Muscle layer of colon (tissue), 2 donors: ENCODE results near the gene EMILIN3.

ENCODE experiments used
- H3K27ac ChIP-seq: one replicate; pipeline ENCODE4 v1.7.0; 2013; ENCODE audit warnings: low read depth, mild to moderate bottlenecking, low read length, moderate library complexity
- H3K27me3 ChIP-seq, 2 donors: one replicate each; pipeline ENCODE4 v1.7.0; 2013; ENCODE audit warnings: low read length in 2 of 2, mild to moderate bottlenecking in 2 of 2; ENCODE audit not compliant: insufficient read depth in 2 of 2, control insufficient read depth in 1 of 2
- H3K36me3 ChIP-seq: one replicate; pipeline ENCODE4 v1.7.0; 2013; ENCODE audit warnings: mild to moderate bottlenecking, low read length; ENCODE audit not compliant: insufficient read depth
- H3K4me1 ChIP-seq: one replicate; pipeline ENCODE4 v1.7.0; 2013; ENCODE audit warnings: mild to moderate bottlenecking, low read length; ENCODE audit not compliant: insufficient read depth
- H3K4me3 ChIP-seq, 2 donors: one replicate each; pipeline ENCODE4 v1.7.0; 2013; ENCODE audit warnings: low read length in 2 of 2, low read depth in 1 of 2, mild to moderate bottlenecking in 1 of 2, moderate library complexity in 1 of 2
- H3K9ac ChIP-seq: one replicate; pipeline ENCODE4 v1.7.0; 2013; ENCODE audit warnings: low read length
- H3K9me3 ChIP-seq: one replicate; pipeline ENCODE4 v1.7.0; 2013; ENCODE audit warnings: mild to moderate bottlenecking, low read length
- donor health status: abdominal sarcoma.
- donor health status: Adenocarcinoma of cecum.

EMILIN3 gene

GRCh38 chr20:41336711-41337492 is 29.7 kb downstream of the EMILIN3 start:
- Histone ChIP-seq H3K27ac (no peak overlapping the region), H3K9me3 (no peaks in the 10 kb centered on the region), H3K9ac (no peak overlapping the region), H3K27me3 (no peaks in the 10 kb centered on the region), H3K4me3 (no peak overlapping the region), H3K4me1 (peaks cover 11% of the 10 kb centered on the region), H3K36me3 (no peaks in the 10 kb centered on the region)

DNA sequence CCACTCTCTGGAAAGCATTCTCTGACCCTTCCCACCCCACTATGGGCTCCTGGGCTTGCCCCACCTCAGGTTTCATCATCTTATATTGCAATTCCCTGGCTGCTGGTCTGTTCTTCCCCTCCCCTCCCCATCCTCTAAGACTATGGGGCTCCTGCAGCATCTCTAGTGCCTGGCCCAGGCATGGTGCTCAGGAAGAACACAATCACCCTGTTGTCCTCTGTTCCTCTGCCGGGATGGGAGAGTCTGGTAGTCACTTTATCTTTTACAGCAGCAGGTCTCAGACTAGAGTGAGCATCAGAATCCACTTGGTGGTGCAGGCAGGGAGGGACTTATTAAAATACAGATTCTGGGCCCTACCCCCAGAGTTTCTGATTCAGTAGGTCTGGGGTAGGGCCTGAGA is 31.0 kb downstream of the EMILIN3 start:
- H3K9ac ChIP-seq, result no peak overlapping the region
- peaks cover 7% of the 10 kb centered on the region for H3K4me1 ChIP-seq
- H3K27me3 ChIP-seq, result no peaks in the 10 kb centered on the region
- no peak overlapping the region for H3K4me3 ChIP-seq
- no peaks in the 10 kb centered on the region for H3K36me3 ChIP-seq
- H3K27ac ChIP-seq, result no peak overlapping the region
- no peaks in the 10 kb centered on the region for H3K9me3 ChIP-seq

- Histone ChIP-seq H3K4me3 (no peak overlapping the region), H3K36me3 (no peaks in the 10 kb centered on the region), H3K27ac (no peak overlapping the region), H3K9ac (no peak overlapping the region), H3K27me3 (no peaks in the 10 kb centered on the region), H3K9me3 (no peaks in the 10 kb centered on the region), H3K4me1 (peaks cover 4% of the 10 kb centered on the region)
These were observed 31.9 kb downstream of the EMILIN3 start for GRCh38 chr20:41334443-41335421.

GRCh38 chr20:41334036-41334435 is 32.6 kb downstream of the EMILIN3 start:
- H3K27ac ChIP-seq, result no peak overlapping the region
- peaks cover 11% of the 10 kb centered on the region for H3K4me1 ChIP-seq
- H3K27me3 ChIP-seq, result no peaks in the 10 kb centered on the region
- H3K9ac ChIP-seq, result no peak overlapping the region
- no peaks in the 10 kb centered on the region for H3K36me3 ChIP-seq
- no peak overlapping the region for H3K4me3 ChIP-seq
- H3K9me3 ChIP-seq, result no peaks in the 10 kb centered on the region

DNA sequence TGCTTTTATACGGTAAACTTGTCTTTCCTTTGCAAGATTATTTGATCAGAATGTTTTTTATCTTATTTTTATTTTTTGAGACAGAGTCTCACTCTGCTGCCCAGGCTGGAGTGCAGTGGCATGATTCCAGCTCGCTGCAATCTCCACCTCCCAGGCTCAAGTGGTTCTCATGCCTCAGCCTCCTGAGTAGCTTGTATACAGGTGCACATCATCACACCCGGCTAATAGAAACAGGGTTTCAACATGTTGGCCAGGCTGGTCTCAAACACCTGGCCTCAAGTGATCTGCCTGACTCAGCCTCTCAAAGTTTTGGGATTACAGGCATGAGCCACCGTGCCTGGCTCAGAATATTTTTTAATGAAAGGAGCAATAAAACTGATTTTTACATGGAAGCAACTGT is 34.9 kb downstream of the EMILIN3 start:
- Histone ChIP-seq H3K36me3 (no peaks in the 10 kb centered on the region), H3K9me3 (no peaks in the 10 kb centered on the region), H3K4me1 (peaks cover 16% of the 10 kb centered on the region), H3K4me3 (no peak overlapping the region), H3K9ac (no peak overlapping the region), H3K27me3 (no peaks in the 10 kb centered on the region), H3K27ac (no peak overlapping the region)

- no peak overlapping the region for H3K9ac ChIP-seq
These were observed 35.7 kb downstream of the EMILIN3 start for GRCh38 chr20:41330941-41331340.

DNA sequence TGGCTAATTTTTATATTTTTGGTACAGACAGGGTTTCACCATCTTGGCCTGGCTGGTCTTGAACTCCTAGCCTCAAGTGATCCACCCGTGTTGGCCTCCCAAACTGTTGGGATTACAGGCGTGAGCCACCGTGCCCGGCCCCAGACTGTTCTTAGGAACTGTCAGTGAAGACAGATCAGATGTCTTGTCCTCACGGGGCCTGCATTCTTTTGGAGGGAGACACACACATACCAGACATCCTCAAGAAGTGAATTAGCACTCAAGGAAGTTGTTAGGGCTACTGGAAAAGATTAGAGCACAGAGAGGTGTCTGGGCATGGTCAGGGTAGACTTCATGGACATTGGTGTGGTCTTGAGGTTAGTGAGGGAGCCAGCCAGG is 36.3 kb downstream of the EMILIN3 start:
- Histone ChIP-seq H3K27me3 (no peaks in the 10 kb centered on the region), H3K9me3 (no peaks in the 10 kb centered on the region), H3K9ac (no peak overlapping the region), H3K4me1 (peaks cover 16% of the 10 kb centered on the region), H3K36me3 (no peaks in the 10 kb centered on the region), H3K4me3 (no peak overlapping the region), H3K27ac (no peak overlapping the region)

More at GRCh38 chr20:41330941-41331340, 35.7 kb downstream of the EMILIN3 start:
- H3K36me3 ChIP-seq, result no peaks in the 10 kb centered on the region
- H3K4me3 ChIP-seq, result no peak overlapping the region
- no peak overlapping the region for H3K27ac ChIP-seq
- H3K4me1 ChIP-seq, result peaks cover 16% of the 10 kb centered on the region
- no peaks in the 10 kb centered on the region for H3K9me3 ChIP-seq
- H3K27me3 ChIP-seq, result no peaks in the 10 kb centered on the region

DNA sequence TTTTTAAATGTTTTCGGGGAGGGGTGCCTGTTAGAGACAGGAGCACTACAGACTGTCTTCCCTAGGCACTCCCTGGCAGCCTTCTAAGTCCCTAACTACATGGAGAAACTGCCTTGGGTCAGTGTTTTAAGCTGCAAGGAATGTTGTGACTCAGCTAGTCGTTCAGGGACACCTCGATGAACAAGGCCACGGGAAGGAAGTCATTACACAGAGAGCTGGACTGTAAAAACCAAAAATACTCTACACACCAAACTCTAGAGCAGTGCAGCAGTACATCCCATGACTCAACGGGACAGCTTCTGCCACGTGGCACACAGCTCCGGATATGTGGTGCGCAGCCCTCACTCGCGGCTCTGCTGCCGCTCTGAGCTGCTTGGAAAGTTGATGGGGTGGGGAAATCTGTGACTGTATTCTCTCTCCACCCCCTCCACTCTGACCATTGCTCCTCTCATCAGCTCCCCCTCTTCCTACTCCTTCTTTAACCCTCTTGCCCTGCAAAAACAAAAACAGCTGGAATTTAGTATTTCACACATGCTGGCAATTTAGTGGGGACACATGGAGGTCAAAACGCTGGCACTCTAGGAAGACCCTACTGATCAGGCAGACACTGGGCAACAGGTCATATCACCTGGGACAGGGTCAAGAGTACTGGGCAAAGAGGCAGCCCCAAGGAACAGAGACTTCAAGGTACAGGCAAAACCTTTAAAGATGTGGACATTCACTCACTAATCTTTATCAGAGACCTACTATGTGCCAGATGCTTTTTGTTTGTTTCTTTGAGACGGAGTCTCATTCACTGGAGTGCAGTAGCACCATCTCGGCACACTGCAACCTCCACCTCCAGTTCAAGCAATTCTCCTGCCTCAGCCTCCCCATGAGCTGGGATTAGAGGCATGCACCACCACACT is 36.9 kb downstream of the EMILIN3 start:
- Histone ChIP-seq H3K36me3 (no peaks in the 10 kb centered on the region), H3K4me3 (no peak overlapping the region), H3K9me3 (no peaks in the 10 kb centered on the region), H3K27ac (peak overlapping the region; percentile 73), H3K4me1 (peaks cover 16% of the 10 kb centered on the region), H3K27me3 (no peaks in the 10 kb centered on the region), H3K9ac (no peak overlapping the region)

DNA sequence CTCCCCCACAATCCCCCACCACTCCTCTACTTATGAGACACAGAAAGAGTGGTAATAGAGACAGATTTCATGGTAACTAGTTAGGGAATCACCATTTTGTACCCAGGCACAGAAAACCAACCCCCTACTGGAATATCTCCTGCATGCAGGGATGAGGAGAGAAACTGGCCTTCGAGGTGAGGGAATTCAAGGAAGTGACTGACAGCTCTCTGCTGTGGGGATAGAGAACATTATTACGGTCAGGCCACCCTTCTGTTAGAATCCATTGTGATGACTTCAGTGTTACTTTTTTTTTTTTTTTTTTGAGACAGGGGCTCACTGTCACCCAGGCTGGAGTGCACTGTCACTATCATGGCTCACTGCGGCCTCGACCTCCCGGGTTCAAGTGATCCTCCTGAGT is 39.4 kb downstream of the EMILIN3 start:
- no peak overlapping the region for H3K9ac ChIP-seq

DNA sequence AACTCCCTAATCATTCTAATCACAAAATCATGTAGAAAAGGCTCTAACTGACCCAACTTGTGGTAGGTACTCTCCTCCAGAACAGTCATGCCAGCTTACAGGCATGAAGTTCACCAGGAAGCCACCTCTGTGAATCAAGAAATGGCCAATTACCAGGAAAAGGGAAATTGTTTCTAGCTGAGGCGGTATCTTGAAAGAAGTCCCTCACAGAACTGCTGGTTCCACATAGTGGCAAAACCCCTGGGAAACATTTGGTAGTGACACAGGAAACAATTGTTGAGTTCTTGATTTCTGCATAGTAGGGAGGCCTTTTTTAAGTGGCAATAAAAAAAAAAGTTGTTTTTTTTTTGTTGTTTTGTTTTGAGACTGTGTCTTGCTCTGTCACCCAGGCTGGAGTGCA is 45.6 kb downstream of the EMILIN3 start:
- Histone ChIP-seq H3K27ac (no peak overlapping the region), H3K9me3 (no peaks in the 10 kb centered on the region), H3K4me1 (peaks cover 11% of the 10 kb centered on the region)

More for the DNA sequence above, 39.4 kb downstream of the EMILIN3 start:
- Histone ChIP-seq H3K9me3 (no peaks in the 10 kb centered on the region), H3K27me3 (no peaks in the 10 kb centered on the region), H3K36me3 (no peaks in the 10 kb centered on the region), H3K27ac (no peak overlapping the region), H3K4me1 (peaks cover 16% of the 10 kb centered on the region), H3K4me3 (no peak overlapping the region)

GRCh38 chr20:41320441-41320840 is 46.2 kb downstream of the EMILIN3 start:
- Histone ChIP-seq H3K27me3 (no peaks in the 10 kb centered on the region), H3K27ac (no peak overlapping the region), H3K9ac (no peak overlapping the region), H3K4me3 (no peak overlapping the region), H3K9me3 (no peaks in the 10 kb centered on the region), H3K4me1 (peaks cover 13% of the 10 kb centered on the region), H3K36me3 (no peaks in the 10 kb centered on the region)

More for the DNA sequence above, 45.6 kb downstream of the EMILIN3 start:
- H3K4me3 ChIP-seq, result no peak overlapping the region
- no peak overlapping the region for H3K9ac ChIP-seq
- no peaks in the 10 kb centered on the region for H3K27me3 ChIP-seq
- no peaks in the 10 kb centered on the region for H3K36me3 ChIP-seq
